Mesodermal cell (in vitro differentiated cells): Measurements from ENCODE around the gene PHACTR1.

Experiments
- H3K27ac ChIP-seq: 2 replicates; pipeline ENCODE4 v1.7.0; 2013; ENCODE audit warnings: mild to moderate bottlenecking, low read depth, low read length, moderate library complexity; ENCODE audit not compliant: severe bottlenecking
- H3K36me3 ChIP-seq: 2 replicates; pipeline ENCODE4 v1.7.1; 2013; ENCODE audit warnings: mild to moderate bottlenecking, low read length, moderate library complexity; ENCODE audit not compliant: control insufficient read depth, insufficient read depth
- H3K4me1 ChIP-seq: one replicate; pipeline ENCODE4 v1.7.1; 2013; ENCODE audit warnings: mild to moderate bottlenecking, low read length; ENCODE audit not compliant: insufficient read depth, control insufficient read depth, poor library complexity, severe bottlenecking
- H3K4me3 ChIP-seq: 2 replicates; pipeline ENCODE4 v1.7.0; 2013; ENCODE audit warnings: low read length, control low read depth, mild to moderate bottlenecking; ENCODE audit not compliant: insufficient read depth, poor library complexity, severe bottlenecking; ENCODE audit errors: extremely low read depth
- H3K9me3 ChIP-seq: 2 replicates; pipeline ENCODE4 v1.7.1; 2013; ENCODE audit warnings: mild to moderate bottlenecking, low read length, moderate library complexity; ENCODE audit not compliant: control insufficient read depth
- WGBS, 2 experiments: methylation state at CpG; one replicate each; pipeline ENCODE4 v1.1.5; 2013; ENCODE audit warnings: missing lambda C conversion rate in 2 of 2; ENCODE audit not compliant: insufficient coverage in 2 of 2; 5-methylcytosine and 5-hydroxymethylcytosine counted together

Gene PHACTR1

DNA sequence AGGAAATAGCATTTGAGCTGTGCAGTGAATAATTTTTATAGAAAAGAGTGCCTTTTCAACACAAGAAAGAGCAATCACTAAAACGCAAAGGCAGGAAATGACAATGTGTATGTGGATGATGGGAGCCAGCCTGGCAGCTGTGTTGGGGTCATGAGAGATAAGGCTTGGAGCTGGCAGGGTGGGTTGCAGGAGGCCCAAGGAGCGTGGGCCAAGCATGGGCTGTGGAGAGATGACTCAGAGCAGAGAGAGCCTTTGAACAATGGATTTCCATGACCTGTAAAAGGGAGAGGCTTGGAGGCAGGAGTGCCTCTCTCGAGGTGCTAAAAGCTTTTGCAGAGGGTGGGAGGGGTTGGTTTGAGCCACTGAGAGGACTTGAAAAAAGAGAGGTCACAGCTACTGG, 618.4 kb downstream of the PHACTR1 start:
- 34 to 58% methylated on average over 3 of the region's 3 CpGs for WGBS, 2 experiments
- Histone ChIP-seq H3K36me3 (no peaks in the 10 kb centered on the region), H3K4me3 (no peak overlapping the region), H3K27ac (peak overlapping the region; percentile 45), H3K4me1 (peaks cover 9% of the 10 kb centered on the region), H3K9me3 (no peaks in the 10 kb centered on the region)

DNA sequence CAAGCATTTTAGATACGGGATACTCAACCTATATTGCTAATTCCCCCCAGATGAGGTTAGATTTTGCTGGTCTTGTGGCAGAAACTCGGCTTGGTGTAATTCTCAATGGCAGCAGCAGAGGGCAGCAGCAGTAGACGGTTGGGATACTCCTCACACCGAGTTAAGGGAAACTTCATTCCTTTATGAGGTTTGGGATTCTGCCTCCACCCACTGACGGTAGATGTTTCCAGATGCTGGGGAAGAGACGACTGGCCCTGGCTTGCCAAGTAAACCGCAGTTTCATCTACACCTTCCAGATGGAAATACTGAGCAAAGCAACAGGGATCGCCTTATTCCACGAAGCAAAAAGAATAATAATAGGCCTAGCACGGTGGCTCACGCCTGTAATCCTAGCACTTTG, 620.0 kb downstream of the PHACTR1 start:
- no peaks in the 10 kb centered on the region for H3K36me3 ChIP-seq
- peaks cover 9% of the 10 kb centered on the region for H3K4me1 ChIP-seq
- WGBS, 2 experiments: 36 to 44% methylated on average over 10 of the region's 11 CpGs
- no peak overlapping the region for H3K27ac ChIP-seq
- no peaks in the 10 kb centered on the region for H3K9me3 ChIP-seq
- no peak overlapping the region for H3K4me3 ChIP-seq

DNA sequence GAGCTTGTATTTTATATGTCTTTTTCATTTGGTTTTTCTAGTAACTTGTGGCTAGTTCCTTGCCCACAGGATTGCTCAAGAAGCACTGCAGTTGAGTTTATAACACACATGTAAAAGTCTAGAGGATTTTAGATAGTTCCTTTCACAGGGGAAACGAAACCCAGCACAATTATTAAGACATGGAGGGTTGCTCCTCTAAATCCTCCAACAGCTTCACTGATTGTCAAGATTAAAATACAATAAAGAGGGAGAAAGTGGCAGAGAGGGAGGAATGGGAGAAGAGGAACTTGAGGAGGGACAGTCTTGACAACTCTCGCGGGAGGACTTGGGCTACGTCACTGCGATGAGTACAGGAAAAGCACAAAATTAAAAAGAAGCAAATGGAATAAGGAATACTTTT, 621.5 kb downstream of the PHACTR1 start:
- Histone ChIP-seq H3K27ac (no peak overlapping the region), H3K9me3 (peaks cover 10% of the 10 kb centered on the region), H3K4me1 (peaks cover 9% of the 10 kb centered on the region), H3K36me3 (no peaks in the 10 kb centered on the region), H3K4me3 (no peak overlapping the region)
- WGBS, 2 experiments: 100% methylated on average over 2 of the region's 5 CpGs
